GM12872 (cell line): ENCODE data around the gene RGS4.

ENCODE experiments used
- CTCF ChIP-seq: IDR thresholded peaks from 3 replicates; pipeline ENCODE4 v1.5.1; 2011; ENCODE audit warnings: low read depth, mild to moderate bottlenecking, low read length, moderate library complexity; ENCODE audit not compliant: insufficient read depth

RGS4 gene

GRCh38 chr1:163039707-163040093 is 29.5 kb upstream of the RGS4 start:
- TF ChIP-seq CTCF, result no peak

GRCh38 chr1:163046071-163046470 is 23.1 kb upstream of the RGS4 start:
- TF ChIP-seq CTCF, result no peak

- no peak for TF ChIP-seq CTCF
Measured at GRCh38 chr1:163047951-163048659, 21.1 kb upstream of the RGS4 start.

- no peak for TF ChIP-seq CTCF
Measured at GRCh38 chr1:163048869-163049268, 20.3 kb upstream of the RGS4 start.

GRCh38 chr1:163049296-163049695 is 19.9 kb upstream of the RGS4 start:
- no peak for TF ChIP-seq CTCF

- no peak for TF ChIP-seq CTCF
Measured at GRCh38 chr1:163050496-163050895, 18.7 kb upstream of the RGS4 start.

- no peak for TF ChIP-seq CTCF
Measured at GRCh38 chr1:163054181-163054591, 15.0 kb upstream of the RGS4 start.
